Mammary epithelial cell (primary cell): ENCODE results near the gene DGKQ.

Source experiments
- EZH2 ChIP-seq: IDR thresholded peaks from 2 replicates; pipeline ENCODE4 v1.6.1; 2012; ENCODE audit warnings: low read length, inconsistent platforms, borderline replicate concordance
- TF ChIP-seq, protein P1 (sequence below), 2 donors: IDR thresholded peaks in 1 of 2; conservative IDR thresholded peaks in 1 of 2; 2 replicates each; pipeline ENCODE4 v1.5.1; 2011 to 2012; ENCODE audit warnings: inconsistent platforms in 2 of 2, low read length in 2 of 2, mild to moderate bottlenecking in 2 of 2, control low read depth in 1 of 2, low read depth in 1 of 2; ENCODE audit not compliant: insufficient read depth in 1 of 2; ENCODE audit errors: extremely low read depth in 1 of 2

DNA sequence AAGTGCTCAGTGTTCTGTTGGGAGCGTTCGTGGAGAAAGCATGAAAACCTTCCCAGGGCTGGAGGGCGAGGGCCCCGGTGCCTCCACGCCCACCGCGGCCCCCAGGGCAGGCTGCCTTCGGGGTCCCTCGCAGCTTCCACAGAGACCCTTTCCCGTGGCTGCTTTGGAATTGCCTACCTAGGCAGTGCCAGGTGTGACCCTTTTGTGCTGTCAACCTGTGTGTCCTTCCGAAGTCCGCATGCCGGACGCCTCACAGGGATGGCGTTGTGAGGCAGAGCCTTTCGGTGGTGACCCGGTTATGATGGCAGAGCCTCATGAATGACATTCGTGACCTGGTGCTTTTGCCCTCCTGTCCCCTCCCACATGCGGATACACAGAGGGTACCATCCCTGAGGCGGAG, 23.7 kb downstream of the DGKQ start:
- TF ChIP-seq, protein P1, sequence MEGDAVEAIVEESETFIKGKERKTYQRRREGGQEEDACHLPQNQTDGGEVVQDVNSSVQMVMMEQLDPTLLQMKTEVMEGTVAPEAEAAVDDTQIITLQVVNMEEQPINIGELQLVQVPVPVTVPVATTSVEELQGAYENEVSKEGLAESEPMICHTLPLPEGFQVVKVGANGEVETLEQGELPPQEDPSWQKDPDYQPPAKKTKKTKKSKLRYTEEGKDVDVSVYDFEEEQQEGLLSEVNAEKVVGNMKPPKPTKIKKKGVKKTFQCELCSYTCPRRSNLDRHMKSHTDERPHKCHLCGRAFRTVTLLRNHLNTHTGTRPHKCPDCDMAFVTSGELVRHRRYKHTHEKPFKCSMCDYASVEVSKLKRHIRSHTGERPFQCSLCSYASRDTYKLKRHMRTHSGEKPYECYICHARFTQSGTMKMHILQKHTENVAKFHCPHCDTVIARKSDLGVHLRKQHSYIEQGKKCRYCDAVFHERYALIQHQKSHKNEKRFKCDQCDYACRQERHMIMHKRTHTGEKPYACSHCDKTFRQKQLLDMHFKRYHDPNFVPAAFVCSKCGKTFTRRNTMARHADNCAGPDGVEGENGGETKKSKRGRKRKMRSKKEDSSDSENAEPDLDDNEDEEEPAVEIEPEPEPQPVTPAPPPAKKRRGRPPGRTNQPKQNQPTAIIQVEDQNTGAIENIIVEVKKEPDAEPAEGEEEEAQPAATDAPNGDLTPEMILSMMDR (conservative IDR thresholded peaks at IDR 0.05 in 1 of 2, IDR thresholded peaks at IDR 0.05 in 1 of 2; ENCODE audit: extremely low read depth in 1 of 2, insufficient read depth in 1 of 2, low read depth in 1 of 2, low read length in 2 of 2): no peak
- TF ChIP-seq EZH2: no peak
